HEK293 (cell line): ENCODE data around the gene SPATA21.

Source experiments
- FEZF1 ChIP-seq: fragments of 450-650 bp; formaldehyde crosslinking; IDR thresholded peaks from 2 replicates; pipeline ENCODE4 v1.5.1; 2016; ENCODE audit warnings: missing biosample characterization, missing genetic modification characterization
- GFI1B ChIP-seq: fragments of 450-650 bp; formaldehyde crosslinking; IDR thresholded peaks from 2 replicates; pipeline ENCODE4 v1.5.1; 2016; ENCODE audit warnings: missing biosample characterization, missing genetic modification characterization
- KLF10 ChIP-seq: fragments of 450-650 bp; IDR thresholded peaks from 2 replicates; pipeline ENCODE4 v1.5.1; 2018; ENCODE audit warnings: missing biosample characterization, mild to moderate bottlenecking, missing genetic modification characterization
- MZF1 ChIP-seq: fragments of 450-650 bp; formaldehyde crosslinking; IDR thresholded peaks from 2 replicates; pipeline ENCODE4 v1.5.1; 2017; ENCODE audit warnings: missing biosample characterization, missing genetic modification characterization, borderline replicate concordance
- PATZ1 ChIP-seq: fragments of 450-650 bp; formaldehyde crosslinking; IDR thresholded peaks from 2 replicates; pipeline ENCODE4 v1.5.1; 2016; ENCODE audit warnings: missing biosample characterization, missing genetic modification characterization
- SP2 ChIP-seq: fragments of 450-650 bp; formaldehyde crosslinking; IDR thresholded peaks from 2 replicates; pipeline ENCODE4 v1.5.1; 2016; ENCODE audit warnings: missing biosample characterization, missing genetic modification characterization
- WT1 ChIP-seq: fragments of 450-650 bp; formaldehyde crosslinking; IDR thresholded peaks from 2 replicates; pipeline ENCODE4 v1.5.1; 2016; ENCODE audit warnings: missing biosample characterization, missing genetic modification characterization
- ZBTB44 ChIP-seq: fragments of 450-650 bp; IDR thresholded peaks from 2 replicates; pipeline ENCODE4 v1.5.1; 2018; ENCODE audit warnings: missing biosample characterization, mild to moderate bottlenecking, missing genetic modification characterization
- ZFP37 ChIP-seq: fragments of 450-650 bp; formaldehyde crosslinking; IDR thresholded peaks from 2 replicates; pipeline ENCODE4 v1.5.1; 2016; ENCODE audit warnings: missing biosample characterization, missing genetic modification characterization
- ZNF114 ChIP-seq: fragments of 450-650 bp; formaldehyde crosslinking; IDR thresholded peaks from 2 replicates; pipeline ENCODE4 v1.5.0; 2017; ENCODE audit warnings: missing biosample characterization, missing genetic modification characterization
- ZNF175 ChIP-seq: fragments of 450-650 bp; formaldehyde crosslinking; IDR thresholded peaks from 2 replicates; pipeline ENCODE4 v1.5.1; 2016; ENCODE audit warnings: missing biosample characterization, missing genetic modification characterization
- ZNF2 ChIP-seq: fragments of 450-650 bp; formaldehyde crosslinking; IDR thresholded peaks from 2 replicates; pipeline ENCODE4 v1.5.1; 2016; ENCODE audit warnings: missing biosample characterization, missing genetic modification characterization
- ZNF214 ChIP-seq: fragments of 450-650 bp; formaldehyde crosslinking; IDR thresholded peaks from 2 replicates; pipeline ENCODE4 v1.5.1; 2017; ENCODE audit warnings: missing biosample characterization, mild to moderate bottlenecking, missing genetic modification characterization, borderline replicate concordance
- ZNF341 ChIP-seq: fragments of 450-650 bp; formaldehyde crosslinking; IDR thresholded peaks from 2 replicates; pipeline ENCODE4; 2016; ENCODE audit warnings: low read depth, missing biosample characterization, missing genetic modification characterization
- ZNF37A ChIP-seq: fragments of 450-650 bp; IDR thresholded peaks from 2 replicates; pipeline ENCODE4 v1.5.1; 2018; ENCODE audit warnings: missing biosample characterization, missing genetic modification characterization
- ZNF629 ChIP-seq: fragments of 450-650 bp; formaldehyde crosslinking; IDR thresholded peaks from 2 replicates; pipeline ENCODE4 v1.5.1; 2017; ENCODE audit warnings: missing biosample characterization, missing genetic modification characterization
- ZNF664 ChIP-seq: fragments of 450-650 bp; formaldehyde crosslinking; IDR thresholded peaks from 2 replicates; pipeline ENCODE4 v1.5.1; 2016; ENCODE audit warnings: missing biosample characterization, missing genetic modification characterization
- ZNF776 ChIP-seq: fragments of 450-650 bp; formaldehyde crosslinking; IDR thresholded peaks from 2 replicates; pipeline ENCODE4 v1.5.0; 2017; ENCODE audit warnings: missing biosample characterization, missing genetic modification characterization, borderline replicate concordance
- ZNF777 ChIP-seq: fragments of 450-650 bp; formaldehyde crosslinking; IDR thresholded peaks from 2 replicates; pipeline ENCODE4 v1.5.1; 2017; ENCODE audit warnings: missing biosample characterization, missing genetic modification characterization, borderline replicate concordance
- TF ChIP-seq, protein P1 (sequence below): fragments of 450-650 bp; formaldehyde crosslinking; IDR thresholded peaks from 2 replicates; pipeline ENCODE4 v1.5.1; 2016; ENCODE audit warnings: missing biosample characterization, missing genetic modification characterization
- TF ChIP-seq, protein P2 (sequence below): fragments of 450-650 bp; formaldehyde crosslinking; IDR thresholded peaks from 2 replicates; pipeline ENCODE4 v1.5.1; 2017; ENCODE audit warnings: missing biosample characterization, missing genetic modification characterization
- TF ChIP-seq, protein P3 (sequence below): fragments of 450-650 bp; formaldehyde crosslinking; IDR thresholded peaks from 2 replicates; pipeline ENCODE4; 2016; ENCODE audit warnings: missing biosample characterization, missing genetic modification characterization
- TF ChIP-seq, protein P4 (sequence below): fragments of 450-650 bp; formaldehyde crosslinking; optimal IDR thresholded peaks from 2 replicates; pipeline ENCODE3; 2016; ENCODE audit warnings: missing biosample characterization, mild to moderate bottlenecking, missing genetic modification characterization
- TF ChIP-seq, protein P5 (sequence below): fragments of 450-650 bp; formaldehyde crosslinking; IDR thresholded peaks from 2 replicates; pipeline ENCODE4 v1.5.1; 2016; ENCODE audit warnings: missing biosample characterization, missing genetic modification characterization

Gene SPATA21

GRCh38 chr1:16351994-16352841, 85.0 kb downstream of the SPATA21 start, which contains the start of gene FBXO42 (continued):
- TF ChIP-seq, protein P1, sequence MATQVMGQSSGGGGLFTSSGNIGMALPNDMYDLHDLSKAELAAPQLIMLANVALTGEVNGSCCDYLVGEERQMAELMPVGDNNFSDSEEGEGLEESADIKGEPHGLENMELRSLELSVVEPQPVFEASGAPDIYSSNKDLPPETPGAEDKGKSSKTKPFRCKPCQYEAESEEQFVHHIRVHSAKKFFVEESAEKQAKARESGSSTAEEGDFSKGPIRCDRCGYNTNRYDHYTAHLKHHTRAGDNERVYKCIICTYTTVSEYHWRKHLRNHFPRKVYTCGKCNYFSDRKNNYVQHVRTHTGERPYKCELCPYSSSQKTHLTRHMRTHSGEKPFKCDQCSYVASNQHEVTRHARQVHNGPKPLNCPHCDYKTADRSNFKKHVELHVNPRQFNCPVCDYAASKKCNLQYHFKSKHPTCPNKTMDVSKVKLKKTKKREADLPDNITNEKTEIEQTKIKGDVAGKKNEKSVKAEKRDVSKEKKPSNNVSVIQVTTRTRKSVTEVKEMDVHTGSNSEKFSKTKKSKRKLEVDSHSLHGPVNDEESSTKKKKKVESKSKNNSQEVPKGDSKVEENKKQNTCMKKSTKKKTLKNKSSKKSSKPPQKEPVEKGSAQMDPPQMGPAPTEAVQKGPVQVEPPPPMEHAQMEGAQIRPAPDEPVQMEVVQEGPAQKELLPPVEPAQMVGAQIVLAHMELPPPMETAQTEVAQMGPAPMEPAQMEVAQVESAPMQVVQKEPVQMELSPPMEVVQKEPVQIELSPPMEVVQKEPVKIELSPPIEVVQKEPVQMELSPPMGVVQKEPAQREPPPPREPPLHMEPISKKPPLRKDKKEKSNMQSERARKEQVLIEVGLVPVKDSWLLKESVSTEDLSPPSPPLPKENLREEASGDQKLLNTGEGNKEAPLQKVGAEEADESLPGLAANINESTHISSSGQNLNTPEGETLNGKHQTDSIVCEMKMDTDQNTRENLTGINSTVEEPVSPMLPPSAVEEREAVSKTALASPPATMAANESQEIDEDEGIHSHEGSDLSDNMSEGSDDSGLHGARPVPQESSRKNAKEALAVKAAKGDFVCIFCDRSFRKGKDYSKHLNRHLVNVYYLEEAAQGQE (tag by site-specific recombination) = peak; percentile 71
- peak; percentile 35 for TF ChIP-seq WT1 (tag by site-specific recombination)
- no peak for TF ChIP-seq ZNF214 (tag by site-specific recombination)
- peak; percentile 89 for TF ChIP-seq ZNF341 (tag by site-specific recombination)
- no peak for TF ChIP-seq ZNF664
- no peak for TF ChIP-seq ZNF37A (tag by site-specific recombination)
- TF ChIP-seq ZNF175 = no peak
- TF ChIP-seq SP2 = peak; percentile 77
- TF ChIP-seq, protein P2, sequence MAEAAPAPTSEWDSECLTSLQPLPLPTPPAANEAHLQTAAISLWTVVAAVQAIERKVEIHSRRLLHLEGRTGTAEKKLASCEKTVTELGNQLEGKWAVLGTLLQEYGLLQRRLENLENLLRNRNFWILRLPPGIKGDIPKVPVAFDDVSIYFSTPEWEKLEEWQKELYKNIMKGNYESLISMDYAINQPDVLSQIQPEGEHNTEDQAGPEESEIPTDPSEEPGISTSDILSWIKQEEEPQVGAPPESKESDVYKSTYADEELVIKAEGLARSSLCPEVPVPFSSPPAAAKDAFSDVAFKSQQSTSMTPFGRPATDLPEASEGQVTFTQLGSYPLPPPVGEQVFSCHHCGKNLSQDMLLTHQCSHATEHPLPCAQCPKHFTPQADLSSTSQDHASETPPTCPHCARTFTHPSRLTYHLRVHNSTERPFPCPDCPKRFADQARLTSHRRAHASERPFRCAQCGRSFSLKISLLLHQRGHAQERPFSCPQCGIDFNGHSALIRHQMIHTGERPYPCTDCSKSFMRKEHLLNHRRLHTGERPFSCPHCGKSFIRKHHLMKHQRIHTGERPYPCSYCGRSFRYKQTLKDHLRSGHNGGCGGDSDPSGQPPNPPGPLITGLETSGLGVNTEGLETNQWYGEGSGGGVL (tag by site-specific recombination) = peak; percentile 74
- TF ChIP-seq, protein P3, sequence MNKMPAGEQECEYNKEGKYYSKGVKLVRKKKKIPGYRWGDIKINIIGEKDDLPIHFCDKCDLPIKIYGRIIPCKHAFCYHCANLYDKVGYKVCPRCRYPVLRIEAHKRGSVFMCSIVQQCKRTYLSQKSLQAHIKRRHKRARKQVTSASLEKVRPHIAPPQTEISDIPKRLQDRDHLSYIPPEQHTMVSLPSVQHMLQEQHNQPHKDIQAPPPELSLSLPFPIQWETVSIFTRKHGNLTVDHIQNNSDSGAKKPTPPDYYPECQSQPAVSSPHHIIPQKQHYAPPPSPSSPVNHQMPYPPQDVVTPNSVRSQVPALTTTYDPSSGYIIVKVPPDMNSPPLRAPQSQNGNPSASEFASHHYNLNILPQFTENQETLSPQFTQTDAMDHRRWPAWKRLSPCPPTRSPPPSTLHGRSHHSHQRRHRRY (tag by site-specific recombination) = no peak
- 0 out of 2 replicates have a peak, but pooled peaks have one; percentile 15 for TF ChIP-seq FEZF1 (tag by site-specific recombination)
- TF ChIP-seq MZF1 (tag by site-specific recombination) = no peak
- peak; percentile 58; the same call in 1 of the 2 replicates for TF ChIP-seq KLF10
- TF ChIP-seq PATZ1 = peak; percentile 56
- TF ChIP-seq ZFP37 (tag by site-specific recombination) = peak; percentile 42; the same call in 1 of the 2 replicates
- TF ChIP-seq ZBTB44 (tag by site-specific recombination) = peak; percentile 68; the same call in 1 of the 2 replicates
- TF ChIP-seq, protein P4, sequence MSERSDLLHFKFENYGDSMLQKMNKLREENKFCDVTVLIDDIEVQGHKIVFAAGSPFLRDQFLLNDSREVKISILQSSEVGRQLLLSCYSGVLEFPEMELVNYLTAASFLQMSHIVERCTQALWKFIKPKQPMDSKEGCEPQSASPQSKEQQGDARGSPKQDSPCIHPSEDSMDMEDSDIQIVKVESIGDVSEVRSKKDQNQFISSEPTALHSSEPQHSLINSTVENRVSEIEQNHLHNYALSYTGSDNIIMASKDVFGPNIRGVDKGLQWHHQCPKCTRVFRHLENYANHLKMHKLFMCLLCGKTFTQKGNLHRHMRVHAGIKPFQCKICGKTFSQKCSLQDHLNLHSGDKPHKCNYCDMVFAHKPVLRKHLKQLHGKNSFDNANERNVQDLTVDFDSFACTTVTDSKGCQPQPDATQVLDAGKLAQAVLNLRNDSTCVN (tag by site-specific recombination) = peak; percentile 86
- TF ChIP-seq ZNF114 (tag by site-specific recombination) = no peak
- TF ChIP-seq ZNF629 (tag by site-specific recombination) = no peak; the same call in 1 of the 2 replicates
- TF ChIP-seq ZNF2 (tag by site-specific recombination) = 0 out of 2 replicates have a peak, but pooled peaks have one; percentile 52
- TF ChIP-seq ZNF776 (tag by site-specific recombination) = no peak
- TF ChIP-seq, protein P5, sequence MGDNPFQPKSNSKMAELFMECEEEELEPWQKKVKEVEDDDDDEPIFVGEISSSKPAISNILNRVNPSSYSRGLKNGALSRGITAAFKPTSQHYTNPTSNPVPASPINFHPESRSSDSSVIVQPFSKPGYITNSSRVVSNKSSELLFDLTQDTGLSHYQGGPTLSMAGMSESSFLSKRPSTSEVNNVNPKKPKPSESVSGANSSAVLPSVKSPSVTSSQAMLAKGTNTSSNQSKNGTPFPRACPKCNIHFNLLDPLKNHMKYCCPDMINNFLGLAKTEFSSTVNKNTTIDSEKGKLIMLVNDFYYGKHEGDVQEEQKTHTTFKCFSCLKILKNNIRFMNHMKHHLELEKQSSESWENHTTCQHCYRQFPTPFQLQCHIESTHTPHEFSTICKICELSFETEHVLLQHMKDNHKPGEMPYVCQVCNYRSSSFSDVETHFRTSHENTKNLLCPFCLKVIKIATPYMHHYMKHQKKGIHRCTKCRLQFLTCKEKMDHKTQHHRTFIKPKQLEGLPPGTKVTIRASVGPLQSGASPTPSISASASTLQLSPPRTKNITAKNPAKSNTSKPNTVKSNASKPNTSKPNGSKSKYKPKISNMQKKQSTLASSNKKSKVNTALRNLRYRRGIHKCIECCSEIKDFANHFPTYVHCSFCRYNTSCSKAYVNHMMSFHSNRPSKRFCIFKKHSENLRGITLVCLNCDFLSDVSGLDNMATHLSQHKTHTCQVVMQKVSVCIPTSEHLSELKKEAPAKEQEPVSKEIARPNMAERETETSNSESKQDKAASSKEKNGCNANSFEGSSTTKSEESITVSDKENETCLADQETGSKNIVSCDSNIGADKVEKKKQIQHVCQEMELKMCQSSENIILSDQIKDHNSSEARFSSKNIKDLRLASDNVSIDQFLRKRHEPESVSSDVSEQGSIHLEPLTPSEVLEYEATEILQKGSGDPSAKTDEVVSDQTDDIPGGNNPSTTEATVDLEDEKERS = no peak
- TF ChIP-seq GFI1B = no peak
- TF ChIP-seq ZNF777 (tag by site-specific recombination) = no peak
